ENCODE measurements around the gene RAB6A. TPM values are rescaled to one million over a fixed set of nuclear protein-coding genes. Genes with fewer than 3 reads are reported as not detected.

The RAB6A gene
- total RNA-seq, 6 experiments from 2014 or later, result 91.7 to 130 (median 109) TPM

- Mint-ChIP-seq H3K27me3 (ENCODE audit: insufficient read depth) (peaks cover 11% of the 10 kb centered on the region), H3K4me3 (no peak overlapping the region), H3K4me1 (ENCODE audit: low read depth) (no peaks in the 10 kb centered on the region), H3K9me3 (no peaks in the 10 kb centered on the region), H3K27ac (no peak overlapping the region), H3K36me3 (ENCODE audit: low read depth) (no peaks in the 10 kb centered on the region)
- TF ChIP-seq CTCF (IDR thresholded peaks at IDR 0.05), result no peak
- DNase-seq, result no peak
Measured at GRCh38 chr11:73653996-73654395, 106.9 kb downstream of the RAB6A start.

- Mint-ChIP-seq H3K4me1 (ENCODE audit: low read depth) (no peaks in the 10 kb centered on the region), H3K27ac (no peak overlapping the region), H3K9me3 (no peaks in the 10 kb centered on the region)
Measured at GRCh38 chr11:73652856-73653559, 107.9 kb downstream of the RAB6A start.

GRCh38 chr11:73652046-73652730, 108.7 kb downstream of the RAB6A start:
- Mint-ChIP-seq H3K9me3 (no peaks in the 10 kb centered on the region), H3K27me3 (ENCODE audit: insufficient read depth) (peaks cover 15% of the 10 kb centered on the region), H3K36me3 (ENCODE audit: low read depth) (no peaks in the 10 kb centered on the region), H3K4me3 (no peak overlapping the region), H3K4me1 (ENCODE audit: low read depth) (peaks cover 6% of the 10 kb centered on the region), H3K27ac (no peak overlapping the region)
- no peak for TF ChIP-seq CTCF (IDR thresholded peaks at IDR 0.05)
- no peak for DNase-seq

More at GRCh38 chr11:73652856-73653559, 107.9 kb downstream of the RAB6A start:
- no peak for TF ChIP-seq CTCF (IDR thresholded peaks at IDR 0.05)
- DNase-seq, result no peak
- H3K4me3 Mint-ChIP-seq, result no peak overlapping the region
- H3K27me3 Mint-ChIP-seq (ENCODE audit: insufficient read depth), result peaks cover 13% of the 10 kb centered on the region
- H3K36me3 Mint-ChIP-seq (ENCODE audit: low read depth), result no peaks in the 10 kb centered on the region

- no peaks in the 10 kb centered on the region for H3K36me3 Mint-ChIP-seq (ENCODE audit: low read depth)
Measured at GRCh38 chr11:73651661-73652045, 109.2 kb downstream of the RAB6A start.

GRCh38 chr11:73651252-73651651, 109.6 kb downstream of the RAB6A start:
- Mint-ChIP-seq H3K4me3 (no peak overlapping the region), H3K4me1 (ENCODE audit: low read depth) (peaks cover 12% of the 10 kb centered on the region), H3K27me3 (ENCODE audit: insufficient read depth) (peaks cover 15% of the 10 kb centered on the region)

More at GRCh38 chr11:73651661-73652045, 109.2 kb downstream of the RAB6A start:
- peaks cover 15% of the 10 kb centered on the region for H3K27me3 Mint-ChIP-seq (ENCODE audit: insufficient read depth)
- peaks cover 11% of the 10 kb centered on the region for H3K4me1 Mint-ChIP-seq (ENCODE audit: low read depth)
- H3K27ac Mint-ChIP-seq, result no peak overlapping the region
- H3K4me3 Mint-ChIP-seq, result no peak overlapping the region
- no peak for DNase-seq
- TF ChIP-seq CTCF (IDR thresholded peaks at IDR 0.05), result no peak
- H3K9me3 Mint-ChIP-seq, result no peaks in the 10 kb centered on the region

More at GRCh38 chr11:73651252-73651651, 109.6 kb downstream of the RAB6A start:
- DNase-seq, result no peak
- Mint-ChIP-seq H3K9me3 (no peaks in the 10 kb centered on the region), H3K36me3 (ENCODE audit: low read depth) (no peaks in the 10 kb centered on the region), H3K27ac (no peak overlapping the region)
- TF ChIP-seq CTCF (IDR thresholded peaks at IDR 0.05), result no peak

All from HFFc6 (cell line).